A549 (cell line): ENCODE measurements around the gene ANKRD13C. TPM values are rescaled to one million over a fixed set of nuclear protein-coding genes. Genes with fewer than 3 reads are reported as not detected.

Experiments used
- ATAC-seq, 2 experiments: fragments of 200-7000 bp in 1 of 2; fragments of >200 bp in 1 of 2; cut with Nextera tagmentation in 1 of 2; cut with Tn5 transposase in 1 of 2; 3 replicates each; pipeline versions ENCODE4 v1.8.0 to v1.9.1; 2018 to 2020; ENCODE audit warnings: mild to moderate bottlenecking in 1 of 2, moderate library complexity in 1 of 2
- CTCF ChIA-PET: fragments of 300-600 bp; sonication (Branson Sonifier 250); formaldehyde crosslinking; extraction: SDS; loops from one replicate; lab custom pipeline; 2021; ENCODE audit warnings: antibody characterized with exemption, inconsistent platforms; lab: Yijun Ruan, JAX
- POLR2A ChIA-PET: fragments of 350-600 bp; formaldehyde crosslinking; extraction: SDS; loops from one replicate; lab custom pipeline; 2021; ENCODE audit warnings: antibody characterized with exemption, inconsistent platforms; lab: Yijun Ruan, JAX
- DNase-seq, 2 experiments: peaks; one replicate each; pipeline versions ENCODE4 v3.0.0 to v3.0.0-alpha.2; 2011 to 2016; ENCODE audit warnings: low read depth in 1 of 2, low spot score in 1 of 2
- FAIRE-seq: peaks from 2 replicates; lab custom pipeline; 2011; peaks lifted over from hg19 to GRCh38; lab: Jason Lieb, UNC
- H3K27ac ChIP-seq, 2 experiments: fragments of >200 bp; sonication (Bioruptor Twin); formaldehyde crosslinking; 3 replicates each; pipeline ENCODE4 v1.5.1; 2016 to 2017
- H3K4me1 ChIP-seq: fragments of >200 bp; sonication (Bioruptor Twin); formaldehyde crosslinking; 3 replicates; pipeline ENCODE4 v1.6.1; 2016
- H3K4me2 ChIP-seq: fragments of >200 bp; sonication (Bioruptor Twin); formaldehyde crosslinking; 3 replicates; pipeline ENCODE4 v1.6.1; 2016
- H3K4me3 ChIP-seq: fragments of >200 bp; sonication (Bioruptor Twin); formaldehyde crosslinking; 3 replicates; pipeline ENCODE4 v1.5.1; 2016
- H3K9me3 ChIP-seq: fragments of >200 bp; sonication (Bioruptor Twin); formaldehyde crosslinking; 3 replicates; pipeline ENCODE4 v1.6.1; 2016
- BCL3 ChIP-seq: fragments of >200 bp; sonication (Bioruptor Twin); formaldehyde crosslinking; IDR thresholded peaks from 3 replicates; pipeline ENCODE4 v1.6.1; 2016
- BHLHE40 ChIP-seq: IDR thresholded peaks from 2 replicates; pipeline ENCODE4 v1.6.1; 2012; ENCODE audit warnings: low read depth, low read length, inconsistent platforms
- CHD2 ChIP-seq: fragments of 150-350 bp; IDR thresholded peaks from 2 replicates; pipeline ENCODE4 v1.6.1; 2014; ENCODE audit warnings: low read length; ENCODE audit not compliant: partially characterized antibody
- CHD4 ChIP-seq: fragments of 200-600 bp; sonication (generic); IDR thresholded peaks from 2 replicates; pipeline ENCODE4 v1.6.1; 2016; ENCODE audit warnings: antibody characterized with exemption, mild to moderate bottlenecking, borderline replicate concordance
- CTCF ChIP-seq: fragments of >200 bp; sonication (Bioruptor Twin); formaldehyde crosslinking; IDR thresholded peaks from 3 replicates; pipeline ENCODE4 v1.5.1; 2016
- EHMT2 ChIP-seq: fragments of 200-600 bp; sonication (generic); IDR thresholded peaks from 2 replicates; pipeline ENCODE4 v1.6.1; 2016; ENCODE audit warnings: antibody characterized with exemption, low read depth, mild to moderate bottlenecking, moderate library complexity
- ELK1 ChIP-seq: fragments of 150-350 bp; IDR thresholded peaks from 2 replicates; pipeline ENCODE4 v1.6.1; 2014; ENCODE audit warnings: low read depth, mild to moderate bottlenecking, low read length
- EP300 ChIP-seq, 2 experiments: fragments of >200 bp; sonication (Bioruptor Twin); formaldehyde crosslinking; IDR thresholded peaks; 2 replicates in 1 of 2; 3 replicates in 1 of 2; pipeline ENCODE4 v1.6.1; 2016 to 2017
- ESRRA ChIP-seq: fragments of 150-350 bp; IDR thresholded peaks from 2 replicates; pipeline ENCODE4 v1.6.1; 2014; ENCODE audit warnings: mild to moderate bottlenecking, low read length, borderline replicate concordance
- HES2 ChIP-seq: fragments of >200 bp; sonication (Bioruptor Twin); formaldehyde crosslinking; IDR thresholded peaks from 2 replicates; pipeline ENCODE4 v1.6.1; 2016
- HEYL ChIP-seq: fragments of 250-450 bp; sonication (Bioruptor Pico); IDR thresholded peaks from 2 replicates; pipeline ENCODE4 v1.8.0; 2021; ENCODE audit warnings: mild to moderate bottlenecking, moderate library complexity
- HMGXB4 ChIP-seq: fragments of 250-450 bp; sonication (Bioruptor Pico); IDR thresholded peaks from 2 replicates; pipeline ENCODE4 v1.5.0; 2021; ENCODE audit warnings: mild to moderate bottlenecking, moderate library complexity, borderline replicate concordance
- JUNB ChIP-seq: fragments of >200 bp; sonication (Bioruptor Twin); formaldehyde crosslinking; IDR thresholded peaks from 2 replicates; pipeline ENCODE4 v1.6.1; 2016
- KDM5A ChIP-seq: fragments of 200-600 bp; sonication (generic); IDR thresholded peaks from 2 replicates; pipeline ENCODE4 v1.6.1; 2016; ENCODE audit warnings: antibody characterized with exemption, mild to moderate bottlenecking
- MAZ ChIP-seq: fragments of 150-350 bp; IDR thresholded peaks from 2 replicates; pipeline ENCODE4 v1.6.1; 2014; ENCODE audit warnings: antibody characterized with exemption, low read depth, low read length, borderline replicate concordance
- NFE2L2 ChIP-seq: fragments of 150-350 bp; conservative IDR thresholded peaks from 2 replicates; pipeline ENCODE4 v1.6.1; 2014; ENCODE audit warnings: low read length
- PBX3 ChIP-seq: IDR thresholded peaks from 2 replicates; pipeline ENCODE4 v1.6.1; 2012
- PHF8 ChIP-seq: fragments of 200-600 bp; sonication (generic); IDR thresholded peaks from 2 replicates; pipeline ENCODE4 v1.6.1; 2016; ENCODE audit warnings: low read depth, mild to moderate bottlenecking, antibody characterized with exemption, moderate library complexity, borderline replicate concordance
- RAD21 ChIP-seq, 2 experiments: fragments of >200 bp in 1 of 2; sonication (Bioruptor Twin) in 1 of 2; formaldehyde crosslinking in 1 of 2; IDR thresholded peaks in 1 of 2; conservative IDR thresholded peaks in 1 of 2; 2 replicates in 1 of 2; 3 replicates in 1 of 2; pipeline ENCODE4 v1.6.1; 2012 to 2018; ENCODE audit warnings: inconsistent platforms in 1 of 2
- RNF2 ChIP-seq: fragments of 200-600 bp; sonication (generic); IDR thresholded peaks from 2 replicates; pipeline ENCODE4 v1.6.1; 2016; ENCODE audit warnings: low read depth, mild to moderate bottlenecking, antibody characterized with exemption, moderate library complexity, borderline replicate concordance
- USF2 ChIP-seq: fragments of 450-650 bp; IDR thresholded peaks from 2 replicates; pipeline ENCODE4 v1.6.1; 2014; ENCODE audit warnings: antibody characterized with exemption
- ZC3H11A ChIP-seq: fragments of 450-650 bp; IDR thresholded peaks from 2 replicates; pipeline ENCODE4 v1.6.1; 2014; ENCODE audit warnings: antibody characterized with exemption, mild to moderate bottlenecking
- ZFP36 ChIP-seq: fragments of 450-650 bp; IDR thresholded peaks from 2 replicates; pipeline ENCODE4 v1.6.1; 2014; ENCODE audit warnings: borderline replicate concordance; ENCODE audit not compliant: partially characterized antibody
- ZNF302 ChIP-seq: fragments of 250-450 bp; sonication (Bioruptor Pico); IDR thresholded peaks from 2 replicates; pipeline ENCODE4 v1.9.0; 2021; ENCODE audit warnings: inconsistent platforms, mild to moderate bottlenecking, moderate library complexity
- WGBS: methylation state at CpG from one replicate; pipeline ENCODE4 v1.1.6; 2017; ENCODE audit errors: missing lambda C conversion rate; 5-methylcytosine and 5-hydroxymethylcytosine counted together
- polyA plus RNA-seq, 4 experiments: library from polyadenylated mRNA; depleted of rRNA in 3 of 4; stranded (reverse); fragments of >200 nt; fragmentation: RNase III in 1 of 4; extraction: RNeasy Plus Mini Kit Qiagen cat#74134 plus additional on column Dnase treatment in 1 of 4; gene quantifications; 2 replicates in 3 of 4; 3 replicates in 1 of 4; pipeline ENCODE4 v1.2.3, GENCODE V29; 2011 to 2017

Gene ANKRD13C
- polyA plus RNA-seq, 2 of the 4 experiments (the other 2 are of a cell fraction) = 8.1 to 12.5 TPM

- Histone ChIP-seq H3K9me3 (no peaks in the 10 kb centered on the region), H3K4me1 (peaks cover 56% of the 10 kb centered on the region), H3K4me2 (no peak overlapping the region), H3K27ac (no peak overlapping the region), H3K4me3 (no peak overlapping the region)
- no peak for FAIRE-seq
- POLR2A ChIA-PET = no interaction called here
- WGBS = 89% methylated on average over 2 of the region's 2 CpGs
- TF ChIP-seq PBX3 = no peak
- TF ChIP-seq BHLHE40 = no peak
- TF ChIP-seq HEYL (CRISPR knock-in tag) = no peak
- no peak for TF ChIP-seq ESRRA
- no peak for TF ChIP-seq MAZ
- no peak for TF ChIP-seq HES2
- no peak for TF ChIP-seq ZNF302 (CRISPR knock-in tag)
- no peak for TF ChIP-seq HMGXB4 (CRISPR knock-in tag)
- no peak for TF ChIP-seq KDM5A
- no peak for TF ChIP-seq BCL3
- TF ChIP-seq ELK1 = no peak
- TF ChIP-seq USF2 = no peak
- no peak for TF ChIP-seq CHD4
- no peak for TF ChIP-seq CTCF
- TF ChIP-seq NFE2L2 = no peak
- TF ChIP-seq, all 56 proteins: peak for 0
- no peak for ATAC-seq
- CTCF ChIA-PET = no interaction called here
- DNase-seq = no peak
Observed at GRCh38 chr1:70224954-70225353, 129.6 kb downstream of the ANKRD13C start.

- H3K4me1 ChIP-seq = peaks cover 49% of the 10 kb centered on the region
- H3K4me2 ChIP-seq = peak overlapping the region; percentile 83
- FAIRE-seq (no peak), DNase-seq (no peak), ATAC-seq (no peak)
- peak overlapping the region; percentile 69 for H3K4me3 ChIP-seq
- H3K9me3 ChIP-seq = no peaks in the 10 kb centered on the region
- CTCF ChIA-PET = no interaction called here
- POLR2A ChIA-PET = no interaction called here
- TF ChIP-seq PHF8 = no peak
- no peak for TF ChIP-seq BHLHE40
- no peak for TF ChIP-seq RNF2
- TF ChIP-seq ZFP36 = no peak
- no peak for TF ChIP-seq EP300 (IDR thresholded peaks at IDR 0.05)
- no peak for TF ChIP-seq NFE2L2
- TF ChIP-seq BCL3 = no peak
- TF ChIP-seq ZC3H11A = no peak
- TF ChIP-seq EHMT2 = no peak
- TF ChIP-seq JUNB = no peak
- TF ChIP-seq RAD21 (conservative IDR thresholded peaks at IDR 0.05 in 1 of 2, IDR thresholded peaks at IDR 0.05 in 1 of 2) = no peak
- no peak for TF ChIP-seq CHD2
- WGBS = 41% methylated on average over 3 of the region's 3 CpGs
- H3K27ac ChIP-seq = peak overlapping the region in 1 of 2 experiments; percentile 91; a peak in 2 of 6 replicates
Observed at GRCh38 chr1:70222716-70223235, 131.7 kb downstream of the ANKRD13C start.
